Measurements from ENCODE around the gene LRRC28.

Gene LRRC28

DNA sequence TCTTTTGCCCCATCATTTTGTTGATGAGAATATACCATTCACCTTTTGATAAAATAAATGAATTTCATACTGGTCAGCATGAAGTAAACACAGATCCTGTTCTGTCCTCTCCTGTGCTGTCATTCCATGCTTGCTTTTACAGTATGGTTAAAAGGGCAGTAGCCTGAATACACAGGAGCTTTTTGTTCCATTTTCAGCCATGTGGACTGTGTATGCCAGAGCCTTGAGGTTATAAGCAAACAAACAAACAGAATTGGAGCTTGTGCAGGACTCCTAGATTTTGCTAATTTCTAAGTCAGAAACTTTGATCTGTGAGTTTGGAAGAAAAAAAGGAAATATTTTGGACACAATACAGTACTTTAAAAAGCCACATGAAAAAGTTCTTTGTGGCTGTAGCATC lies 91.9 kb downstream of the LRRC28 start:
- Histone ChIP-seq H3K9ac (no peak overlapping the region), H3K9me3 (ENCODE audit: control insufficient read depth, low read length) (no peaks in the 10 kb centered on the region)
- TF ChIP-seq CTCF (IDR thresholded peaks at IDR 0.05) = no peak

GRCh38 chr15:99343881-99344551 lies 92.7 kb downstream of the LRRC28 start:
- Histone ChIP-seq H3K79me2 (no peaks in the 10 kb centered on the region), H3K4me3 (ENCODE audit: low read depth, low read length) (no peak overlapping the region), H3K27ac (no peak overlapping the region), H2AFZ (no peak overlapping the region), H3K36me3 (ENCODE audit: control insufficient read depth, insufficient read depth, low read length) (no peaks in the 10 kb centered on the region), H3K27me3 (ENCODE audit: control insufficient read depth, insufficient read depth, low read length) (no peaks in the 10 kb centered on the region), H3K4me1 (peaks cover 4% of the 10 kb centered on the region), H3K9me3 (ENCODE audit: control insufficient read depth, low read length) (no peaks in the 10 kb centered on the region), H3K4me2 (ENCODE audit: low read length) (no peak overlapping the region), H3K9ac (no peak overlapping the region)
- no peak for TF ChIP-seq CTCF (IDR thresholded peaks at IDR 0.05)

More for the DNA sequence above, 91.9 kb downstream of the LRRC28 start:
- Histone ChIP-seq H3K4me2 (ENCODE audit: low read length) (no peak overlapping the region), H3K36me3 (ENCODE audit: control insufficient read depth, insufficient read depth, low read length) (no peaks in the 10 kb centered on the region), H3K79me2 (no peaks in the 10 kb centered on the region), H3K4me1 (peaks cover 4% of the 10 kb centered on the region), H2AFZ (no peak overlapping the region), H3K27me3 (ENCODE audit: control insufficient read depth, insufficient read depth, low read length) (no peaks in the 10 kb centered on the region), H3K27ac (no peak overlapping the region), H3K4me3 (ENCODE audit: low read depth, low read length) (no peak overlapping the region)

DNA sequence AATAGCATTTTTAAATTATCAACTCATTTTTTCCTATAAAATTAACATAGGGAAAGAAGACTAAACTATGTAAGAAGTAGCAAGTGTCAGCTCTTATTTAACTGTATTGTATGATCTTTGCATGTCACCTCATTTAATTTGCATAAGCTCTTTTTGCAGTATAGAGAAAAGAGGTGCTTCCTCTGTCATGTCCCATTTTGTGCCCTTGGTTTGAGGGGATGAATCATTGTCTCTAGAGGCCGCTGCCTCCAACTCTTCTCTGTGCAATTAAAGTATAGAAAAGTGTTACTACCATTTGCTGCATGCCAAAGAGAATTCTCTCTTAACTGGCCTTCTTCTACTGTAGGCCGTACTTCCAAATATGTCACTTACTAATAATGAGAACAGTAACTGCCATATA lies 93.4 kb downstream of the LRRC28 start:
- no peak for TF ChIP-seq CTCF (IDR thresholded peaks at IDR 0.05)
- H3K9ac ChIP-seq = no peak overlapping the region
- H3K36me3 ChIP-seq (ENCODE audit: control insufficient read depth, insufficient read depth, low read length) = no peaks in the 10 kb centered on the region
- no peaks in the 10 kb centered on the region for H3K79me2 ChIP-seq
- H3K9me3 ChIP-seq (ENCODE audit: control insufficient read depth, low read length) = no peaks in the 10 kb centered on the region
- no peak overlapping the region for H2AFZ ChIP-seq
- H3K4me3 ChIP-seq (ENCODE audit: low read depth, low read length) = no peak overlapping the region
- H3K4me1 ChIP-seq = peaks cover 4% of the 10 kb centered on the region
- no peak overlapping the region for H3K27ac ChIP-seq
- no peak overlapping the region for H3K4me2 ChIP-seq (ENCODE audit: low read length)
- H3K27me3 ChIP-seq (ENCODE audit: control insufficient read depth, insufficient read depth, low read length) = no peaks in the 10 kb centered on the region

GRCh38 chr15:99345242-99345641 lies 94.0 kb downstream of the LRRC28 start:
- Histone ChIP-seq H3K36me3 (ENCODE audit: control insufficient read depth, insufficient read depth, low read length) (no peaks in the 10 kb centered on the region), H3K9ac (no peak overlapping the region), H3K27me3 (ENCODE audit: control insufficient read depth, insufficient read depth, low read length) (no peaks in the 10 kb centered on the region), H3K4me1 (peaks cover 4% of the 10 kb centered on the region), H3K4me3 (ENCODE audit: low read depth, low read length) (no peak overlapping the region), H3K79me2 (no peaks in the 10 kb centered on the region), H3K9me3 (ENCODE audit: control insufficient read depth, low read length) (no peaks in the 10 kb centered on the region), H3K27ac (no peak overlapping the region), H3K4me2 (ENCODE audit: low read length) (no peak overlapping the region), H2AFZ (no peak overlapping the region)
- TF ChIP-seq CTCF (IDR thresholded peaks at IDR 0.05) = no peak

DNA sequence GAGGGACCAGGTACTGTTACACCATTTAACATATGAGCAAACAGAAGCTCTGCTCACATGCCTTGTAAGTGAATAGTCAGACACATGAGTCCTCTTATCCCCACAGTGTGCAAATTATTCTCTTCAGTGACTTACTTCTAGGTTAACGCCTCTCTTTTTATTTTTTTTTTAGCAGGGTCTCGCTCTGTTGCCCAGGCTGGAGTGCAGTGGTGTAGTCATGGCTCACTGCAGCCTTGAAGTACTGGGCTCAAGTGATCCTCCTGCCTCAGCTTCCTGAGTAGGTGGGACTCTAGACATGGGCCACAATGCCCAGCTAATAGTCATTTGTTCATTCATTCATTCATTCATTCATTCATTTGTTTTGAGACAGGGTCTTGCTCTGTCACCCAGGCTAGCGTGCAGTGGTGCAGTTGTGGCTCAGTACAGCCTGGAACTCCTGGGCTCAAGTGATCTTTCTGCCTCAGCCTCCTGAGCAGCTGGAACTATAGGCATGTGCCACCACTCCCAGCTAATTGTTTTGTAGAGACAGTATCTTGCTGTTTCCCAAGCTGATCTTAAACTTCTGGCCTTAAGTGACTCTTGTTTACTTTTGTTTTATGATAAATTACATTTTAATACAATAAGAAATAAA lies 94.7 kb downstream of the LRRC28 start:
- no peak overlapping the region for H3K9ac ChIP-seq
- peaks cover 4% of the 10 kb centered on the region for H3K4me1 ChIP-seq
- no peak overlapping the region for H3K4me2 ChIP-seq (ENCODE audit: low read length)
- TF ChIP-seq CTCF (IDR thresholded peaks at IDR 0.05) = no peak
- no peaks in the 10 kb centered on the region for H3K36me3 ChIP-seq (ENCODE audit: control insufficient read depth, insufficient read depth, low read length)
- no peak overlapping the region for H3K4me3 ChIP-seq (ENCODE audit: low read depth, low read length)
- H3K79me2 ChIP-seq = no peaks in the 10 kb centered on the region
- H2AFZ ChIP-seq = no peak overlapping the region
- no peak overlapping the region for H3K27ac ChIP-seq
- no peaks in the 10 kb centered on the region for H3K9me3 ChIP-seq (ENCODE audit: control insufficient read depth, low read length)
- H3K27me3 ChIP-seq (ENCODE audit: control insufficient read depth, insufficient read depth, low read length) = no peaks in the 10 kb centered on the region

Measured in parathyroid adenoma (tissue), 2 donors.